ENCODE measurements around the gene DOLK.
A peak's percentile ranks its signal among the peaks of the same experiment; 100 is the strongest.

DOLK gene

DNA sequence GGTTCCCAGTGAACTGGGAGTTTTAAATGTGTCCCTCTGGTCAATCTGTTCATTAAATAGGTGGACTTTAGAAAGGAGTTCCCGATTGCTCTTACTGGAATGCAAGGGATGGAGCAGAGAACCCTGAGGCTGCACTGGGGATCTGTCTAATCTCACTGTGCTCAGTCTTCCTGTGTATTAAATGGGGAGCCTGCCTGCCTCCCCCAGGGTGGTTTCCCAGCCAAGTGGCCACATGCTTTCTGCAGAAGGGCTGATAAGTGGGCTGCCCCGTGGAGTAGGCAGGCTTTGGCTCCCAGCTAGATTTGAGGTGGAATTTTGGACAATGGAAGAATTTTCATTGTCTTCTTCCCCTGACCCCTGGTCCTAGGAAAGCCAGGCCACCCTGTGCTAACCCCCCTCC, 40.7 kb downstream of the DOLK start:
- TF ChIP-seq, protein P1, sequence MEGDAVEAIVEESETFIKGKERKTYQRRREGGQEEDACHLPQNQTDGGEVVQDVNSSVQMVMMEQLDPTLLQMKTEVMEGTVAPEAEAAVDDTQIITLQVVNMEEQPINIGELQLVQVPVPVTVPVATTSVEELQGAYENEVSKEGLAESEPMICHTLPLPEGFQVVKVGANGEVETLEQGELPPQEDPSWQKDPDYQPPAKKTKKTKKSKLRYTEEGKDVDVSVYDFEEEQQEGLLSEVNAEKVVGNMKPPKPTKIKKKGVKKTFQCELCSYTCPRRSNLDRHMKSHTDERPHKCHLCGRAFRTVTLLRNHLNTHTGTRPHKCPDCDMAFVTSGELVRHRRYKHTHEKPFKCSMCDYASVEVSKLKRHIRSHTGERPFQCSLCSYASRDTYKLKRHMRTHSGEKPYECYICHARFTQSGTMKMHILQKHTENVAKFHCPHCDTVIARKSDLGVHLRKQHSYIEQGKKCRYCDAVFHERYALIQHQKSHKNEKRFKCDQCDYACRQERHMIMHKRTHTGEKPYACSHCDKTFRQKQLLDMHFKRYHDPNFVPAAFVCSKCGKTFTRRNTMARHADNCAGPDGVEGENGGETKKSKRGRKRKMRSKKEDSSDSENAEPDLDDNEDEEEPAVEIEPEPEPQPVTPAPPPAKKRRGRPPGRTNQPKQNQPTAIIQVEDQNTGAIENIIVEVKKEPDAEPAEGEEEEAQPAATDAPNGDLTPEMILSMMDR (IDR thresholded peaks at IDR 0.05; ENCODE audit: insufficient read depth, low read depth, low read length, missing control alignments), result no peak
- no peak for DNase-seq (ENCODE audit: low read depth)
- no peak overlapping the region for H3K4me3 ChIP-seq (ENCODE audit: low read depth, low read length)

DNA sequence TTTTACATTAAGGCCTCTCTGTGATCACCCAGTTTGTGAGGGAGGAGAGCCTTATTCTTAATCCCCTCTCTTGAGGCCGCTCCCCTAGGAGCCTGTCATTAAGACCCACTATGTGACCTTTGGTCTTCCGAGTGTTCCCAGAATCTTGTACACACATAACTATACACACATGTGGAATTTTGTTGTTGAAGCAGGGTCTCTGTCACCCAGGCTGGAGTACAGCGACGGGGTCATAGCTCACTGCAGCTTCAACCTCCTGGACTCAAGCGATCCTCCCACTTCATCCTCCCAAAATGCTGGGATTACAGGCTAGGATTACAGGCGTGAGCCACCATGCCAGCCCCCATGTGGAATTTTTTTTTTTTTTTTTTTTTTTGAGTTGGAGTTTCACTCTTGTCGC, 41.4 kb downstream of the DOLK start:
- no peak for DNase-seq (ENCODE audit: low read depth)
- TF ChIP-seq, protein P1 (IDR thresholded peaks at IDR 0.05; ENCODE audit: insufficient read depth, low read depth, low read length, missing control alignments), result no peak

DNA sequence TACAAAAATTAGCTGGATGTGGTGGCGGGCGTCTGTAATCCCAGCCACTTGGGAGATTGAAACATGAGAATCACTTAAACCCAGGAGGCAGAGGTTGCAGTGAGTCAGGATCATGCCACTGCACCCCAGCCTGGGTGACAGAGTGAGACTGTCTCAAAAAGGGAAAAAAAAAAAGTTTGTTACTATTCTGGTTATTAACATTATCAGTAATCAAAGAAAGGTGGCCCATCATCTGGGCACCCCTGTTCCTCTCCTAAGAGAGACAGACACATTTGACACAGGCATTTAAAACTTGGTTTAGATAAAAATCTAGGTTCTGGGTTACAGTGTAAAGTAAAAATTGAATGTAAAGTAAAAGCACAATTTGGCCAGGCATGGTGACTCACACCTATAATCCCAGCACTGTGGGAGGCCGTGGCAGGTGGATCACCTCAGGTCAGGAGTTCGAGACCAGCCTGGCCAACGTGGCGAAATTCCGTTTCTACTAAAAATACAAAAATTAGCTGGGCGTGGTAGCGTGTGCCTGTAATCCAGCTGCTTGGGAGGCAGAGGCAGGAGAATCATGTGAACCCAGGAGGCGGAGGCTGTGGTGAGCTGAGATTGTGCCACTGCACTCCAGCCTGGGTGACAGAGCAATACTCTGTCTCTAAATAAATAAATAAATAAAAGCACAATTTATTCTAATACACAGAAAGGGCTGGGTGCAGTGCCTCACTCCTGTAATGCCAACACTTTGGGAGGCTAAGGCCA, 43.4 kb downstream of the DOLK start:
- no peak for DNase-seq (ENCODE audit: low read depth)
- TF ChIP-seq, protein P1 (IDR thresholded peaks at IDR 0.05; ENCODE audit: insufficient read depth, low read depth, low read length, missing control alignments), result no peak
- no peak overlapping the region for H3K4me3 ChIP-seq (ENCODE audit: low read depth, low read length)

More for the DNA sequence above, 41.4 kb downstream of the DOLK start:
- H3K4me3 ChIP-seq (ENCODE audit: low read depth, low read length), result no peak overlapping the region

DNA sequence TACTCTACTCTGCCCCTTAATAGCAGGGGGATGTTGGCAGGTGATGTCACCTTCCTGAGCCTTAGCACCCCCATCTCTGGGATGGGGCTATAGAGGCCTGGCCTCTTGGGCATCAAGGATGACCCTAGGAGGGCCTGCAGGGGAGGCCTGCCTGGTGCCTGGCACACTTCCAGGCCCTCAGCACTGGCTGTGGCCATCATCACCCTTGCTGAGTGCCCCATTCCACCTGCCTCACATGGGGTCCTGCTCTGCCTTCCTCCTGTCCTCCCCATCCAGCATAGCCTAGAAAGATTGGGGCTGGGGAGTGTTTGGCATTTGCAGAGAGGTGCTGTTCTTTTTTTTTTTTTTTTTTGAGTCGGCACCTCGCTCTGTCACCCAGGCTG, 44.3 kb downstream of the DOLK start:
- H3K4me3 ChIP-seq (ENCODE audit: low read depth, low read length), result no peak overlapping the region
- no peak for DNase-seq (ENCODE audit: low read depth)
- TF ChIP-seq, protein P1 (IDR thresholded peaks at IDR 0.05; ENCODE audit: insufficient read depth, low read depth, low read length, missing control alignments), result no peak

DNA sequence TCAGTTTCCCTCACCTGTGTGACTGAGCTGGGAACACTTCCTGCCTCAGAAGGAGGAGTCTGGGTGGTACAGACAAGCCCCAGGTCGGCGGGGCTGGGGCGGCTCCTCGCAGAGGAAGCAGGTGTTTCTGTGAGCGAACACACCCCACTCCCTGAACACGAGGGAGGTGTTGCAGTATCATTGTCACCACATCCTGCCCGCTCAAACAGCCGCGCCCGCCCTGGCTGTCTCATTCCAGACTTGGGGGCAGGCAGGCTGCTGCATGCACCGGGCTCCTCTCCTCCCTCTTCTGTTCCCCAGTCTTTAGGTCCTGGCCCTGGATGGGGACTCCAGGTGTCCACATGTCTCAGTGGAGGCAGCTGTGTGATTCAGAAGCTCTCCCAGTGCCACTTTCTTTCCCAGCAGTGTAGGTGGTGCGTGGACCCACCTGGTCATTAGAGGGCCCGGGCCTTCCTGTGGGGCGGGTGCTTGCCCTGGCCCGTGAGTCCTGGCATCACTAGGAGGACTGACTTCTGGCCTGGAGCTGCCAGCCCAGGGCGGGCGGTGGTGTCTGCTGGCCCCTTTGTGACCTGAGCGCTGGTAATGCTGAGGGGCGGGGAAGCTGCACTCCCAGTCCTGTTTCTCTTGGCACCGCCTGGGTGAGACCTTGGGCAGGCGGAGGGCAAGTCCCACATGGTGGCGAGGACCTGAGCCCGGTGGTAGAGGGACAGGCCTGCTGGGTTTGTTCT, 44.9 kb downstream of the DOLK start:
- H3K4me3 ChIP-seq (ENCODE audit: low read depth, low read length), result no peak overlapping the region
- DNase-seq (ENCODE audit: low read depth), result peak; percentile 90
- TF ChIP-seq, protein P1 (IDR thresholded peaks at IDR 0.05; ENCODE audit: insufficient read depth, low read depth, low read length, missing control alignments), result no peak

DNA sequence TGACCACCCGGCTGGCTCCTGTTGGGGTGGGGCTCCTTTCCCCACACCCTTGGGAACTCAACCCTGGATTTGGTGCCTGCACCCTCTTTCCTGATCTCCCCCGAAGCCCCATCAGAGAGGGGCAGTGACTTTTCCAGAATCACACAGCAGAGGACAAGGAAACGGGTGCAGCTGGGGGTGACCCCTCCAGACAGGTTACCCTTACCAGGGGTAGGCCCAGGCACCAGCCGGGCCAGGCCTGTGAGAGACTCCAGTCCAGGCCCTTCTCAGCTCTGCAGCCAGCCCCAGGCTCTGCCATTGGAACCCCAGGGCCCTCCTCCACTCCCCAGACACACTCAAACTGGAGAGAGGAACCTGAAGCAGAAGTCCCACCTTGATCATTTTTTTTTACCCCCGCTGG, 45.6 kb downstream of the DOLK start:
- no peak for DNase-seq (ENCODE audit: low read depth)
- H3K4me3 ChIP-seq (ENCODE audit: low read depth, low read length), result no peak overlapping the region
- TF ChIP-seq, protein P1 (IDR thresholded peaks at IDR 0.05; ENCODE audit: insufficient read depth, low read depth, low read length, missing control alignments), result no peak

Data from GM12865 (cell line).